ENCODE measurements around the gene CDKN2C.

The CDKN2C gene

DNA sequence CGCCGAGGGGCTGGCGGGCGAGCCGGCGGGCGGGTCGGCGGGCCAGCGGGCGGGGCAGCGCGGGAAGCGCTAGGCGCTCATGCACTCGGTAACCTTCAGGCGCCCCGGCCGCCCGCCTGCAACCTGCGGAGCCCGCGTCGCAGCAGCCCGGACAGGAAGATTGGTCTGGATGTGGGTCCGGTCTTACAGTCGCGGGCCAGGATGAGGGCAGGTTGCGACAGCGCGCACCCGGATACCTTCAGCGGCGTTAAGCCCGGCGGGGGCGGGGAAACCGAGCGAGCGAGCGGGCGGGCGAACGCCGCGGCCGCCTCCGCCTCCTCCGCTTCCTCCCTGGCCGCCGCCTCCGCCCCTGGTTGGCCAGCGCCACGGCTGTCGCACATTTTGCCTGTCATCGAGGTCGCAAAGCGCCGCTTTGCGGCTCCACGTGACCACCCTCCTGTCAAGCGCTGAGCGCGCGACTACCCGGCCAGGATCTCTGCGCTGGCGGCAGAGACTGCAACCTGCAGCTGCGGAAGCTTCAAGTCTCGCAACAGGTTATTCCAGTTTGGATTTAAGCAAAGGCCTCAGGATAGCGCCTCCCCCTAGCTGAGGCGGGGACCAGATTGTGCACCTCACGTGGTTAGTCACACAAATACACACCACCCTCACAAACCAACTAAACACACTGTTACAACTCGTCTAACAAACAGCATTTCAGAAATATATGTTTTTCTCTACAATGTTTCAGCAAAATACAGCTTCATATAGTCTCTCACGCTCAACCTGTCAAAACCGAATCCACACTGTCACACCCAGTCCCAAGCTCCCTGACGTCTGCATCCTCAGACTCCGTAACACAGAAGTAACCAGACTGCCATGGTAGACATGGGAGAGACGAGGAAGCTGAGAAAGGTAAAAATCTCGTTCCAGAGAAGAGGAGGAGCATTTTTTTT is 9.9 kb upstream of the CDKN2C start, which contains the start of gene FAF1:
Gene FAF1, minus strand, starts transcription at position 355 of the 932 bp plus-strand sequence. CDS start 456 bp downstream, outside the sequence.
- H3K27me3 ChIP-seq (ENCODE audit: control insufficient read depth in 5 of 5, insufficient read depth in 4 of 5, low read length in 5 of 5), result no peaks in the 10 kb centered on the region
- no peaks in the 10 kb centered on the region for H3K36me3 ChIP-seq (ENCODE audit: control insufficient read depth in 5 of 5, insufficient read depth in 5 of 5, low read length in 5 of 5)
- peaks cover 0 to 17% (median 15%) of the 10 kb centered on the region in 5 donors for H3K4me1 ChIP-seq (ENCODE audit: control insufficient read depth in 5 of 5, insufficient read depth in 5 of 5, low read length in 5 of 5)
- H3K27ac ChIP-seq (ENCODE audit: low read depth, low read length), result peak within 1 kb of the TSS; percentile 85
- H3K9me3 ChIP-seq (ENCODE audit: control insufficient read depth in 5 of 5, low read length in 5 of 5), result no peaks in the 10 kb centered on the region
- H3K9ac ChIP-seq (ENCODE audit: low read length in 5 of 5), result peak within 1 kb of the TSS; percentile 64 to 95 (median 93)
- peak within 1 kb of the TSS; percentile 77 to 97 (median 94) for H3K4me3 ChIP-seq (ENCODE audit: low read depth in 1 of 5, low read length in 5 of 5)

DNA sequence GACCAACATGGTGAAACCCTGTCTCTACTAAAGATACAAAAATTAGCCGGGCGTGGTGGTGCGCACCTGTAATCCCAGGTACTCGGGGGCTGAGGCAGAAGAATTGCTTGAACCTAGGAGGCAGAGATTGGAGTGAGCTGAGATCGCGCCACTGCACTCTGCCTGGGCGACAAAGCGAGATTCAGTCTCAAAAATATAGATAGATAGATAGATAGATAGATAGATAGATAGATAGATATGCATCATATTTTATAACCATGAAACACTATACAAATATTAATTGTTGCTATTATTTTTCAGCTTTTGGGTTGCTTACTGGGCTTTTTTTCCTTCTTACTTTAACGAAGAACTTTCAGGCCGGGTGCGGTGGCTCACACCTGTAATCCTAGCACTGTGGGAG is 5.2 kb upstream of the CDKN2C start:
- no peak overlapping the region for H3K4me3 ChIP-seq (ENCODE audit: low read depth in 1 of 5, low read length in 5 of 5)
- no peak overlapping the region for H3K9ac ChIP-seq (ENCODE audit: low read length in 5 of 5)
- H3K9me3 ChIP-seq (ENCODE audit: control insufficient read depth in 5 of 5, low read length in 5 of 5), result no peaks in the 10 kb centered on the region
- H3K4me1 ChIP-seq (ENCODE audit: control insufficient read depth in 5 of 5, insufficient read depth in 5 of 5, low read length in 5 of 5), result peaks cover 0 to 30% (median 19%) of the 10 kb centered on the region in 5 donors
- H3K27ac ChIP-seq (ENCODE audit: low read depth, low read length), result no peak overlapping the region
- H3K27me3 ChIP-seq (ENCODE audit: control insufficient read depth in 5 of 5, insufficient read depth in 4 of 5, low read length in 5 of 5), result no peaks in the 10 kb centered on the region
- no peaks in the 10 kb centered on the region for H3K36me3 ChIP-seq (ENCODE audit: control insufficient read depth in 5 of 5, insufficient read depth in 5 of 5, low read length in 5 of 5)

DNA sequence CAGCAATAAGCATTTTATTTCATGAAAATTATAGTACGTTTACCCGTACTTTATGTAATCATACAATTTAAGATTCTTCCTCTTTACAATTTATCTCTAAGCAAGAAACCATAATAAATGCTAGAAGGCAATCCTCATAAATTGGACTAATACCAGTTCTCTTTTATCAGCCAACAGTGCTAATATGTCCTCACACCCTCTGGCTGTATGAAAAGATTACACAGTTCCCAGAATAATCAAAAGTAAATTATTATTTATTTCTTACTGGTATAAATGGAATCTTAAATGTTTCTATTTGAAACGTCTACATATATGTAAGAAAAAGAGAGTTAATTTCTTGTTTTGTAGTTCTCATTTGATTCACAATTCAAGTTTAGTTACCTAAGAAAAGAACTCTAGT is 3.1 kb upstream of the CDKN2C start:
- H3K36me3 ChIP-seq (ENCODE audit: control insufficient read depth in 5 of 5, insufficient read depth in 5 of 5, low read length in 5 of 5), result no peaks in the 10 kb centered on the region
- peaks cover 0 to 28% (median 16%) of the 10 kb centered on the region in 5 donors for H3K4me1 ChIP-seq (ENCODE audit: control insufficient read depth in 5 of 5, insufficient read depth in 5 of 5, low read length in 5 of 5)
- peak overlapping the region in 4 of 5 donors; percentile 73 to 99 (median 88) for H3K4me3 ChIP-seq (ENCODE audit: low read depth in 1 of 5, low read length in 5 of 5)
- peak overlapping the region; percentile 1 to 92 (median 83) for H3K9ac ChIP-seq (ENCODE audit: low read length in 5 of 5)
- H3K9me3 ChIP-seq (ENCODE audit: control insufficient read depth in 5 of 5, low read length in 5 of 5), result no peaks in the 10 kb centered on the region
- peak overlapping the region; percentile 84 for H3K27ac ChIP-seq (ENCODE audit: low read depth, low read length)
- H3K27me3 ChIP-seq (ENCODE audit: control insufficient read depth in 5 of 5, insufficient read depth in 4 of 5, low read length in 5 of 5), result no peaks in the 10 kb centered on the region

DNA sequence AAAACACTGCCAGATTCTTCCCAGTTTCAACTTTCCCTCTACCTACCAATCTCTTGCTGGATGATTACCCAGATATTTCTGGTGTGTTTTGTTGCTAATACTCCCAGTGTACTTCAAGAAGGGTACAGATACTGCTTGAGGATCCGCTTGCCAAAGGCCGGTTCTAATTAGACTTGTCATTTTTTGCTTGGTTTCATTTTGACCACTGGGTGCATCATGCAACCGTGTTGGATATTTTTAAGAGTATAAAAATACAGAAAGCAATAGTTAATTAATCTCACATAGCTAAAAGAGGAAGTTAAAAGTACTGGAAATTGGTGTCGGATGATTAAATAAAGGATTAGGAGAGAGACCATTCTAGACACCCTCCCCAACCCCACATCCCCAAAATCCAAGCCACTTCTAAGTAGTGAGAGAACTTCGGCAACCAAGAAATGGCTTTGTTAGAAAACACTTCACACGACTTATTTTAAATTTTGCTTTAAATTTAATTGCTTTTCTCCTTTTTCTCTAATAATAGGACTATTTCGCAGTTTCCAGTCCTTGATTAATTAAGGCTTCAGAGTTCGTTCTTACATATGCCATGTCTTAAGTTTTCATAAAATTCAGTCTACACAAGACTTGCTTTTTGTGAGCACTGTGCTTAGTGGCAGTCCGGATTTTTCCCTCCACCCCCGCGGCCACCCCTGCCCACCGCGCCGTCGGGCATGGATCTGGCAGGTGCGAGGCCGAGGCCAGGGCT is 2.5 kb upstream of the CDKN2C start:
- Histone ChIP-seq H3K36me3 (ENCODE audit: control insufficient read depth in 5 of 5, insufficient read depth in 5 of 5, low read length in 5 of 5) (no peaks in the 10 kb centered on the region), H3K9ac (ENCODE audit: low read length in 5 of 5) (peak overlapping the region; percentile 42 to 92 (median 83)), H3K27ac (ENCODE audit: low read depth, low read length) (peak overlapping the region; percentile 84)

DNA sequence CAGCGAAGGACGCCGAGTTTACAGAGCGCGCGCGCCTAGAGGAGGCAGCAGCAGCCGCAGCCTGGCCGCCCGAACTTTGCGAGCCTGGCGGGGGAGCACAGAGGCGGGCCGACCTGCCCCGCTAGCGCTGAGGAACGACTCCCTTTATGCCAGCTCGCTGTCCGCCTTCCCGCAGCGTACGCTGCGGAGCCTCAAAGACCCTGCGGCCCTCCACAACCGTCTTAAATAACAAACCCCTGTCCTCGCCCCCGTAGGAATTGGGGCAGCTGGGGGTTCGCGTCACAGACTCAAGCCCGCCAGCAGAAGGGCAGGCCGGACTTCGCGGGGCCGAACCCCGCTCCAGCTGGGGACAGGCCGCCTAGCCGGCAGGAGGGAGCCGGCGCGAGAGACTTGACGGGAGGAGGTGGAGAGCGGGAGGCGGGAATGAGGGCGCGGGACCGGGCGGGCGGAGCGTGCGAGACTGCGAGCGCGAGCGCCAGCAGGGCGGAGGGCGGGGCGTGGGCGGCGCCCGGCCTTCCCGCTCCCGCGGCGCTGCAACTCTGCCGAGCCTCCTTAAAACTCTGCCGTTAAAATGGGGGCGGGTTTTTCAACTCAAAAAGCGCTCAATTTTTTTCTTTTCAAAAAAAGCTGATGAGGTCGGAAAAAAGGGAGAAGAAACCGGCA is 1.8 kb upstream of the CDKN2C start:
- H3K27ac ChIP-seq (ENCODE audit: low read depth, low read length), result peak overlapping the region; percentile 84

More for the DNA sequence above, 2.5 kb upstream of the CDKN2C start:
- Histone ChIP-seq H3K4me3 (ENCODE audit: low read depth in 1 of 5, low read length in 5 of 5) (peak overlapping the region; percentile 73 to 99 (median 93)), H3K9me3 (ENCODE audit: control insufficient read depth in 5 of 5, low read length in 5 of 5) (no peaks in the 10 kb centered on the region), H3K27me3 (ENCODE audit: control insufficient read depth in 5 of 5, insufficient read depth in 4 of 5, low read length in 5 of 5) (no peaks in the 10 kb centered on the region), H3K4me1 (ENCODE audit: control insufficient read depth in 5 of 5, insufficient read depth in 5 of 5, low read length in 5 of 5) (peaks cover 0 to 28% (median 16%) of the 10 kb centered on the region in 5 donors)

DNA sequence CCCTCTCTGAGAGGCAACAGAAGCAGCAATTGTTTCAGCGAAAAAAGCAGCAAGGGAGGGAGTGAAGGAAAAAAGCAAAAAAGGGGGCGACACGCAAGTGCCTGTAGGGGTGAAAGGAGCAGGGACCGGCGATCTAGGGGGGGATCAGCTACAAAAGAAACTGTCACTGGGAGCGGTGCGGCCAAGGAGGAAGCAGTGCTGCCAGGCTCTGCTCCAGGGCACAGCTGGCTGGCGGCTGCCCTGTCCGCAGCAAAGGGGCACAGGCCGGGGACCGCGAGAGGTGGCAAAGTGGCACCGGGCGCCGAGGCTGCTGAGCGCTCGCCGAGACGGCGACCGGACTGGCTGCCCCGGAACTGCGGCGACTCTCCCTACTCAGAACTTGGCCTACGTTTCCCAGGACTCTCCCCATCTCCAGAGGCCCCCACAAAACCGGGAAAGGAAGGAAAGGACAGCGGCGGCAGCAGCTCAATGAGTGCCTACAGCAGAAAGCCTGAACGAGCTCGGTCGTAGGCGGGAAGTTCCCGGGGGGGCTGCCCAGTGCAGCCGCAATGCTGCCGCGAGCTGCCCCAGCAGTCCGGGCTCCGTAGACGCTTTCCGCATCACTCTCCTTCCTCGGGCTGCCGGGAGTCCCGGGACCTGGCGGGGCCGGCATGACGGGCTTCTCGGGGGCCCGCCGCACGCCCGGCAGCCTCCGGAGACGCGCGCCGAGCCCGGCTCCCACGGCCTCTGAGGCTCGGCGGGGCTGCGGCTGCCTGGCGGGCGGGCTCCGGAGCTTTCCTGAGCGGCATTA is 1.0 kb upstream of the CDKN2C start:
- H3K27me3 ChIP-seq (ENCODE audit: control insufficient read depth in 5 of 5, insufficient read depth in 4 of 5, low read length in 5 of 5), result no peaks in the 10 kb centered on the region
- H3K36me3 ChIP-seq (ENCODE audit: control insufficient read depth in 5 of 5, insufficient read depth in 5 of 5, low read length in 5 of 5), result peaks cover 0 to 3% (median 0%) of the 10 kb centered on the region in 5 donors
- peak overlapping the region; percentile 77 to 99 (median 98) for H3K4me3 ChIP-seq (ENCODE audit: low read depth in 1 of 5, low read length in 5 of 5)
- peak overlapping the region; percentile 59 to 98 (median 79) for H3K9ac ChIP-seq (ENCODE audit: low read length in 5 of 5)
- peaks cover 0 to 41% (median 24%) of the 10 kb centered on the region in 5 donors for H3K4me1 ChIP-seq (ENCODE audit: control insufficient read depth in 5 of 5, insufficient read depth in 5 of 5, low read length in 5 of 5)
- H3K9me3 ChIP-seq (ENCODE audit: control insufficient read depth in 5 of 5, low read length in 5 of 5), result no peaks in the 10 kb centered on the region
- peak overlapping the region; percentile 84 for H3K27ac ChIP-seq (ENCODE audit: low read depth, low read length)

More for the DNA sequence above, 1.8 kb upstream of the CDKN2C start:
- H3K4me1 ChIP-seq (ENCODE audit: control insufficient read depth in 5 of 5, insufficient read depth in 5 of 5, low read length in 5 of 5), result peaks cover 0 to 35% (median 17%) of the 10 kb centered on the region in 5 donors
- H3K9ac ChIP-seq (ENCODE audit: low read length in 5 of 5), result peak overlapping the region; percentile 59 to 98 (median 83)
- no peaks in the 10 kb centered on the region for H3K9me3 ChIP-seq (ENCODE audit: control insufficient read depth in 5 of 5, low read length in 5 of 5)
- H3K36me3 ChIP-seq (ENCODE audit: control insufficient read depth in 5 of 5, insufficient read depth in 5 of 5, low read length in 5 of 5), result no peaks in the 10 kb centered on the region
- H3K4me3 ChIP-seq (ENCODE audit: low read depth in 1 of 5, low read length in 5 of 5), result peak overlapping the region; percentile 77 to 99 (median 93)
- no peaks in the 10 kb centered on the region for H3K27me3 ChIP-seq (ENCODE audit: control insufficient read depth in 5 of 5, insufficient read depth in 4 of 5, low read length in 5 of 5)

DNA sequence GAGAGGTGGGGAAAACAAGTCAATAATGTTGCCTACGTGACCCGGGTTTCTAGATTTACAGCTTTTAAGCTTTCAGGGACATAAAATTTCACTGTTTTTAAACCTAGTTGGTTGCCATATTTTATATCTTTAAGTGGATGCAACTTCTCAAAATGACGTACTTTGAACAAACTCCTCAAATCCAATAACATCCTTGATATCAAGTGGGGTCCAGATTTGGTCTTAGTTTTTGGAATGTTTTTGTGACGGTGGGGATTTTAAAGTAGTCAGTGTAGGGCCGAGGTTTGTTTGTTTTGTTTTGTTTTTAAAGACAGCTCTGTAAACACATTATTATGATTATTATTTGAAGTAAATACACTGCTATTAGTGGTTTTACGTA is 453 bp downstream of the CDKN2C start:
- H3K9ac ChIP-seq (ENCODE audit: low read length in 5 of 5), result peak overlapping the region; percentile 20 to 98 (median 79)
- H3K27me3 ChIP-seq (ENCODE audit: control insufficient read depth in 5 of 5, insufficient read depth in 4 of 5, low read length in 5 of 5), result no peaks in the 10 kb centered on the region
- no peaks in the 10 kb centered on the region for H3K9me3 ChIP-seq (ENCODE audit: control insufficient read depth in 5 of 5, low read length in 5 of 5)
- peaks cover 0 to 3% (median 0%) of the 10 kb centered on the region in 5 donors for H3K36me3 ChIP-seq (ENCODE audit: control insufficient read depth in 5 of 5, insufficient read depth in 5 of 5, low read length in 5 of 5)
- peak overlapping the region; percentile 77 to 99 (median 98) for H3K4me3 ChIP-seq (ENCODE audit: low read depth in 1 of 5, low read length in 5 of 5)
- peak overlapping the region; percentile 84 for H3K27ac ChIP-seq (ENCODE audit: low read depth, low read length)
- H3K4me1 ChIP-seq (ENCODE audit: control insufficient read depth in 5 of 5, insufficient read depth in 5 of 5, low read length in 5 of 5), result peaks cover 0 to 54% (median 32%) of the 10 kb centered on the region in 5 donors

DNA sequence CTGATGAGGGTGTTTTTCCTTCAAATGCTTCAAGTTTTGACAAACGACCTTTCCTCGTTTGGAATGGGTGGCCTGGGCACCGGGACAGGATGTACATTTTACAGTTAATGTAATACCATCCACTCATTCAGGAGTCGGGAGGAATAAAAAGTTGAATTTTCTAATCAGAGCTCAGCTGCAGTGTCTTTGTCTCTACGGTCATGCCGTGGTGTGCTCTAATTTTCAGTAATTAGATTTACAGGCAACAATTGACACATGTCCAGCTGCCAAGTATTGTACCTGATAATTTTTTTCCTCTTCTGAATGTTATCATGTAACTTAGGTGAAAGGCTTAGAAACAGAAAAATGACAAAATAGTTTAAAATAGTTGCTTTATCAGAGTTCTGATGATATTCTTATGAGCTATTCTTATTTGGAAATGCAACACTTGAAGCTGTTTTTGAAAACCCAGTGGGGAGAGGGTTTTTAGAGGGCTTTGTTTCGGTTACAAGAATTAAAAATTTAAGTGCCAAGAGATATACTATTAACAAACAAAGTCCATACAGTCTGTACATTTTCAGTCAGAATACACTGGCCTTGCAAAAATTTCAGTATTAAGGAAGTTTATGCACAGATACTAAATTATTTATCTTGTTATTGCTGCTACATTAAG is 1.0 kb downstream of the CDKN2C start:
- Histone ChIP-seq H3K36me3 (ENCODE audit: control insufficient read depth in 5 of 5, insufficient read depth in 5 of 5, low read length in 5 of 5) (peaks cover 0 to 3% (median 0%) of the 10 kb centered on the region in 5 donors), H3K9me3 (ENCODE audit: control insufficient read depth in 5 of 5, low read length in 5 of 5) (no peaks in the 10 kb centered on the region), H3K4me1 (ENCODE audit: control insufficient read depth in 5 of 5, insufficient read depth in 5 of 5, low read length in 5 of 5) (peaks cover 0 to 59% (median 32%) of the 10 kb centered on the region in 5 donors), H3K27me3 (ENCODE audit: control insufficient read depth in 5 of 5, insufficient read depth in 4 of 5, low read length in 5 of 5) (no peaks in the 10 kb centered on the region), H3K27ac (ENCODE audit: low read depth, low read length) (peak overlapping the region; percentile 84), H3K9ac (ENCODE audit: low read length in 5 of 5) (peak overlapping the region; percentile 56 to 98 (median 79)), H3K4me3 (ENCODE audit: low read depth in 1 of 5, low read length in 5 of 5) (peak overlapping the region; percentile 77 to 99 (median 98))
